ENCODE results near the gene NR2F6. TPM values are rescaled to one million over a fixed set of nuclear protein-coding genes. Genes with fewer than 3 reads are reported as not detected.

The NR2F6 gene
- total and polyA plus RNA-seq, 2 experiments from 2014 or later = 64.0 to 209 TPM

DNA sequence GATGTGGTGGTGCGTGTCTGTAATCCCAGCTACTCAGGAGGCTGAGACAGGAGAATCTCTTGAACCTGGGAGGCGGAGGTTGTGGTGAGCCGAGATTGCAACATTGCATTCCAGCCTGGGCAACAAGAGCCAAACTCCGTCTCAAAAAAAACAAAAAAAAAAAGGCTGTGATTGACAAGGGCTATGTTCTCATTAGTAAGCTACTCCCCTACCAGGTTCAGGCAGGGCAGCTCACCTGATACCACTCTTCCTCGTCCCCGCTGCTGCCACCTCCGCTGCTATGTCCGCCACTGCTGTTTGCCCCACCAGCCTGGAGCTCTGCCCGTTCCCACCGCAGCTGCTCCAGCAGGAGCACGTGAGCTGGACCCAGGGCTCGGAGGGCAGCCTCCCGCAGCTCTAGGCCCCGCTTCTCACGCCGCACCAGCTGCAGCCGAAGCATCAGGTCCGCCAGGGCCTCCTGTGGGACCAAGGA, 9.5 kb upstream of the NR2F6 start:
- Mint-ChIP-seq H3K27ac (no peak overlapping the region), H3K4me3 (no peak overlapping the region), H3K27me3 (ENCODE audit: insufficient read depth, low read depth, poor library complexity) (peaks cover 11% of the 10 kb centered on the region), H3K4me1 (no peaks in the 10 kb centered on the region), H3K9me3 (peaks cover 14% of the 10 kb centered on the region; the same call in 2 of the 3 replicates), H3K36me3 (ENCODE audit: low read depth) (peaks cover 36% of the 10 kb centered on the region)
- Histone ChIP-seq H2AFZ (no peak overlapping the region), H3K9me2 (ENCODE audit: insufficient read depth) (no peaks in the 10 kb centered on the region), H3K4me2 (no peak overlapping the region), H3K79me2 (replicated peaks; ENCODE audit: insufficient read depth) (no peaks in the 10 kb centered on the region), H3K4me3 (no peak overlapping the region), H3K36me3 (ENCODE audit: insufficient read depth) (peaks cover 2% of the 10 kb centered on the region; the same call in 1 of the 2 replicates), H3F3A (replicated peaks; ENCODE audit: low read depth) (no peaks in the 10 kb centered on the region; the same call in 1 of the 2 replicates), H4K20me1 (replicated peaks; ENCODE audit: insufficient read depth) (no peaks in the 10 kb centered on the region), H3K27me3 (ENCODE audit: insufficient read depth) (no peaks in the 10 kb centered on the region), H3K4me1 (ENCODE audit: insufficient read depth) (no peaks in the 10 kb centered on the region), H3K27ac (ENCODE audit: low read depth) (no peak overlapping the region)
- ATAC-seq (peak; percentile 68), DNase-seq (ENCODE audit: low spot score) (peak; percentile 39)
- TF ChIP-seq STAT1 (IDR thresholded peaks at IDR 0.05; ENCODE audit: unreplicated experiment) = no peak
- TF ChIP-seq ZNF331 (CRISPR knock-in tag; IDR thresholded peaks at IDR 0.05; ENCODE audit: low read depth) = no peak
- TF ChIP-seq JUNB (IDR thresholded peaks at IDR 0.05; ENCODE audit: unreplicated experiment) = no peak
- TF ChIP-seq NANOG (IDR thresholded peaks at IDR 0.05; ENCODE audit: borderline replicate concordance) = no peak
- no peak for TF ChIP-seq EZH2 (IDR thresholded peaks at IDR 0.05; ENCODE audit: low read depth, unreplicated experiment)
- no peak for TF ChIP-seq ZNF114 (CRISPR knock-in tag; IDR thresholded peaks at IDR 0.05)
- TF ChIP-seq POLR2AphosphoS5 (IDR thresholded peaks at IDR 0.05; ENCODE audit: low read depth) = no peak
- no peak for TF ChIP-seq CREB1 (CRISPR knock-in tag; IDR thresholded peaks at IDR 0.05; ENCODE audit: low read depth)
- TF ChIP-seq, protein P1, sequence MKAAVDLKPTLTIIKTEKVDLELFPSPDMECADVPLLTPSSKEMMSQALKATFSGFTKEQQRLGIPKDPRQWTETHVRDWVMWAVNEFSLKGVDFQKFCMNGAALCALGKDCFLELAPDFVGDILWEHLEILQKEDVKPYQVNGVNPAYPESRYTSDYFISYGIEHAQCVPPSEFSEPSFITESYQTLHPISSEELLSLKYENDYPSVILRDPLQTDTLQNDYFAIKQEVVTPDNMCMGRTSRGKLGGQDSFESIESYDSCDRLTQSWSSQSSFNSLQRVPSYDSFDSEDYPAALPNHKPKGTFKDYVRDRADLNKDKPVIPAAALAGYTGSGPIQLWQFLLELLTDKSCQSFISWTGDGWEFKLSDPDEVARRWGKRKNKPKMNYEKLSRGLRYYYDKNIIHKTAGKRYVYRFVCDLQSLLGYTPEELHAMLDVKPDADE (IDR thresholded peaks at IDR 0.05) = no peak
- TF ChIP-seq, protein P2, sequence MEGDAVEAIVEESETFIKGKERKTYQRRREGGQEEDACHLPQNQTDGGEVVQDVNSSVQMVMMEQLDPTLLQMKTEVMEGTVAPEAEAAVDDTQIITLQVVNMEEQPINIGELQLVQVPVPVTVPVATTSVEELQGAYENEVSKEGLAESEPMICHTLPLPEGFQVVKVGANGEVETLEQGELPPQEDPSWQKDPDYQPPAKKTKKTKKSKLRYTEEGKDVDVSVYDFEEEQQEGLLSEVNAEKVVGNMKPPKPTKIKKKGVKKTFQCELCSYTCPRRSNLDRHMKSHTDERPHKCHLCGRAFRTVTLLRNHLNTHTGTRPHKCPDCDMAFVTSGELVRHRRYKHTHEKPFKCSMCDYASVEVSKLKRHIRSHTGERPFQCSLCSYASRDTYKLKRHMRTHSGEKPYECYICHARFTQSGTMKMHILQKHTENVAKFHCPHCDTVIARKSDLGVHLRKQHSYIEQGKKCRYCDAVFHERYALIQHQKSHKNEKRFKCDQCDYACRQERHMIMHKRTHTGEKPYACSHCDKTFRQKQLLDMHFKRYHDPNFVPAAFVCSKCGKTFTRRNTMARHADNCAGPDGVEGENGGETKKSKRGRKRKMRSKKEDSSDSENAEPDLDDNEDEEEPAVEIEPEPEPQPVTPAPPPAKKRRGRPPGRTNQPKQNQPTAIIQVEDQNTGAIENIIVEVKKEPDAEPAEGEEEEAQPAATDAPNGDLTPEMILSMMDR (conservative IDR thresholded peaks at IDR 0.05; ENCODE audit: low read depth in 2 of 2) = no peak
- TF ChIP-seq REST (IDR thresholded peaks at IDR 0.05; ENCODE audit: unreplicated experiment) = no peak
- TF ChIP-seq, protein P3, sequence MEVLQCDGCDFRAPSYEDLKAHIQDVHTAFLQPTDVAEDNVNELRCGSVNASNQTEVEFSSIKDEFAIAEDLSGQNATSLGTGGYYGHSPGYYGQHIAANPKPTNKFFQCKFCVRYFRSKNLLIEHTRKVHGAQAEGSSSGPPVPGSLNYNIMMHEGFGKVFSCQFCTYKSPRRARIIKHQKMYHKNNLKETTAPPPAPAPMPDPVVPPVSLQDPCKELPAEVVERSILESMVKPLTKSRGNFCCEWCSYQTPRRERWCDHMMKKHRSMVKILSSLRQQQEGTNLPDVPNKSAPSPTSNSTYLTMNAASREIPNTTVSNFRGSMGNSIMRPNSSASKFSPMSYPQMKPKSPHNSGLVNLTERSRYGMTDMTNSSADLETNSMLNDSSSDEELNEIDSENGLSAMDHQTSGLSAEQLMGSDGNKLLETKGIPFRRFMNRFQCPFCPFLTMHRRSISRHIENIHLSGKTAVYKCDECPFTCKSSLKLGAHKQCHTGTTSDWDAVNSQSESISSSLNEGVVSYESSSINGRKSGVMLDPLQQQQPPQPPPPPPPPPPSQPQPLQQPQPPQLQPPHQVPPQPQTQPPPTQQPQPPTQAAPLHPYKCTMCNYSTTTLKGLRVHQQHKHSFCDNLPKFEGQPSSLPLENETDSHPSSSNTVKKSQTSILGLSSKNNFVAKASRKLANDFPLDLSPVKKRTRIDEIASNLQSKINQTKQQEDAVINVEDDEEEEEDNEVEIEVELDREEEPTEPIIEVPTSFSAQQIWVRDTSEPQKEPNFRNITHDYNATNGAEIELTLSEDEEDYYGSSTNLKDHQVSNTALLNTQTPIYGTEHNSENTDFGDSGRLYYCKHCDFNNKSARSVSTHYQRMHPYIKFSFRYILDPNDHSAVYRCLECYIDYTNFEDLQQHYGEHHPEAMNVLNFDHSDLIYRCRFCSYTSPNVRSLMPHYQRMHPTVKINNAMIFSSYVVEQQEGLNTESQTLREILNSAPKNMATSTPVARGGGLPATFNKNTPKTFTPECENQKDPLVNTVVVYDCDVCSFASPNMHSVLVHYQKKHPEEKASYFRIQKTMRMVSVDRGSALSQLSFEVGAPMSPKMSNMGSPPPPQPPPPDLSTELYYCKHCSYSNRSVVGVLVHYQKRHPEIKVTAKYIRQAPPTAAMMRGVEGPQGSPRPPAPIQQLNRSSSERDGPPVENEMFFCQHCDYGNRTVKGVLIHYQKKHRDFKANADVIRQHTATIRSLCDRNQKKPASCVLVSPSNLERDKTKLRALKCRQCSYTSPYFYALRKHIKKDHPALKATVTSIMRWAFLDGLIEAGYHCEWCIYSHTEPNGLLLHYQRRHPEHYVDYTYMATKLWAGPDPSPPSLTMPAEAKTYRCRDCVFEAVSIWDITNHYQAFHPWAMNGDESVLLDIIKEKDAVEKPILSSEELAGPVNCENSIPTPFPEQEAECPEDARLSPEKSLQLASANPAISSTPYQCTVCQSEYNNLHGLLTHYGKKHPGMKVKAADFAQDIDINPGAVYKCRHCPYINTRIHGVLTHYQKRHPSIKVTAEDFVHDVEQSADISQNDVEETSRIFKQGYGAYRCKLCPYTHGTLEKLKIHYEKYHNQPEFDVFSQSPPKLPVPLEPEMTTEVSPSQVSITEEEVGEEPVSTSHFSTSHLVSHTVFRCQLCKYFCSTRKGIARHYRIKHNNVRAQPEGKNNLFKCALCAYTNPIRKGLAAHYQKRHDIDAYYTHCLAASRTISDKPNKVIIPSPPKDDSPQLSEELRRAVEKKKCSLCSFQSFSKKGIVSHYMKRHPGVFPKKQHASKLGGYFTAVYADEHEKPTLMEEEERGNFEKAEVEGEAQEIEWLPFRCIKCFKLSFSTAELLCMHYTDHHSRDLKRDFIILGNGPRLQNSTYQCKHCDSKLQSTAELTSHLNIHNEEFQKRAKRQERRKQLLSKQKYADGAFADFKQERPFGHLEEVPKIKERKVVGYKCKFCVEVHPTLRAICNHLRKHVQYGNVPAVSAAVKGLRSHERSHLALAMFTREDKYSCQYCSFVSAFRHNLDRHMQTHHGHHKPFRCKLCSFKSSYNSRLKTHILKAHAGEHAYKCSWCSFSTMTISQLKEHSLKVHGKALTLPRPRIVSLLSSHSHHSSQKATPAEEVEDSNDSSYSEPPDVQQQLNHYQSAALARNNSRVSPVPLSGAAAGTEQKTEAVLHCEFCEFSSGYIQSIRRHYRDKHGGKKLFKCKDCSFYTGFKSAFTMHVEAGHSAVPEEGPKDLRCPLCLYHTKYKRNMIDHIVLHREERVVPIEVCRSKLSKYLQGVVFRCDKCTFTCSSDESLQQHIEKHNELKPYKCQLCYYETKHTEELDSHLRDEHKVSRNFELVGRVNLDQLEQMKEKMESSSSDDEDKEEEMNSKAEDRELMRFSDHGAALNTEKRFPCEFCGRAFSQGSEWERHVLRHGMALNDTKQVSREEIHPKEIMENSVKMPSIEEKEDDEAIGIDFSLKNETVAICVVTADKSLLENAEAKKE (CRISPR knock-in tag; IDR thresholded peaks at IDR 0.05) = no peak
- TF ChIP-seq EZH2phosphoT487 (IDR thresholded peaks at IDR 0.05; ENCODE audit: unreplicated experiment) = no peak

Data from GM23338 (cell line).